SHP77 treated with DMSO at 0.1 percent for 48 hours (cell line): Measurements from ENCODE around the gene E2F8.
A peak's percentile ranks its signal among the peaks of the same experiment; 100 is the strongest.

Experiments
- DNase-seq: peaks from one replicate; lab custom pipeline; 2025; lab: John Stamatoyannopoulos, UW

E2F8 gene

GRCh38 chr11:19220903-19221724 lies 19.6 kb downstream of the E2F8 start:
- no peak for DNase-seq

- peak; percentile 27 for DNase-seq
Measured at GRCh38 chr11:19218786-19219460, 21.8 kb downstream of the E2F8 start.

DNA sequence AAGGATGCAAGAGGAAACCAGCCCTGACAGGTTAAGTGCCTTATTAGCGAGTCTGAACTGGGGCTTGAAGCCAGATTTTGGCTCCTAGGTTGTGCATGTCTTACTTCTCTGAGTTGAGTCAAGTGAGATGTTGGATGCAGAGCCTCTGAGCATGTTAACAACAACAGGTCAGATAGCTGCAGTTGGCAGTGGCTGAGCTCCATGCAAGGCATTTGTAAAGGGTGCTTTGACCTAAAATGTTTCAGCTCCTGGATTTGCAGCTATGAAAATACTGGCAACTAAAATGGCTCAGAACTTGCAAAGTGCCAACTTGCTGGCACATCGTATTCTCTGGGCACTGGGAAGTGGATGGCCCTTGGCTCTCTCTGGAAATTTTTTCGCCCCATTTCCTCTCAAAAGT lies 22.5 kb downstream of the E2F8 start:
- no peak for DNase-seq

DNA sequence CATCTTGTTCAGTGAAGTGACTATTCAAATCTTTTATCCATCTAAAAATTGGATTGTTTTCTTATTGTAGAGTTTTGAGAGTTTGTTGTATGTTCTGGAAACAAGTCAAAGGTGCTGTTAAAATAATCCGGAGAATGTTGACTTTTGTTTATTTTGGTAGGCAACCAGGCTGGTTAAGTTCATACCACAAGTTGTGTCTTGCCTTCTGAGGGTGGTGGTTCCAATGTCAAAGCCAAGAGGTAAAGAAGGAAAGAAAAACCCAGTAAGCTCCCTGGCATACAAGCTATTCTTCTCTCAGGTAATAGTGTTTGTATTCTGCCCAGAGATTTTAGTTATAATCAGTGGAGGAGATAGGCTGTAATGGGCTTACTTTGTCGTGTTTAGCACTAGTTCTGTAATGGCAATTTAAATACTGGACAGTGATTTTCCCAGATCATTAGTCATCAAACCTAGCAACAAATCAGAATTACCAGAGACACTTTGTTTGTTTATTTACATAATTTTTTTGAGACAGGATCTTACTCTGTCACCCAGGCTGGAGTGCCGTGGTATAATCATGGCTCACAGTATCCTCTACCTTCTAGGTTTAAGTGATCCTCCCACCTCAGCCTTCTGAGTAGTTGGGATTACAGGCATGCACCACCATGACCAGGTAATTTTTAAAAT lies 23.9 kb downstream of the E2F8 start:
- DNase-seq, result no peak

GRCh38 chr11:19216021-19216420 lies 24.7 kb downstream of the E2F8 start:
- no peak for DNase-seq

GRCh38 chr11:19209617-19210370 lies 31.0 kb downstream of the E2F8 start:
- no peak for DNase-seq

DNA sequence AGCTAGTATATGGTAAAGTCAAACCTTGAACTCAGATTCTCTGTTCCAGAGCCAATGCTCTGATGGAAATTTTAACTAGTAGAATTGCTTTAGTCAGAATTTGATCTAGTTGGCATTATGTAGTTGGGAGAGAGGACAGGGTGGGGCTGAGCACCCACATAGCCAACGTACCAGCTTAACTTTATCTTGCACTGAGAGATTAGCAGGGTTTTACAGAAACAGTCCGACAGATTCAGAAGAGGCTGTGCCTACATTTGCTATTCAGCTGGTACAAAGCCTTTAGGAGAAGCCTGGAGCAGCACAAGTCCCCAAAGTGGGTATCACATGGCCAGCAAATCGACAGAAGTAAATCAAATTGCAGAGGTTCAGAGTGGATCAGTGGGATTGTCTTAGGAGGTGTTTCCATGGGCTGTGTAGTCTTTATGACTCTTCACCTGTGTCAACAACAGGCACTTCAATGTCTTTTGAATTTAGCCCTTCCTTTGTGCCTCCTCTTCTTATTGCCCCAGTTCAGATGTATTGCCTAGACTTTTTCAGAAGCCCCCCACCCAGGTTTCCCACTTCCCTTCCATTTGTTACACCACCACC lies 31.7 kb downstream of the E2F8 start:
- no peak for DNase-seq

GRCh38 chr11:19208181-19208580 lies 32.6 kb downstream of the E2F8 start:
- no peak for DNase-seq

- no peak for DNase-seq
Measured at GRCh38 chr11:19204836-19205235, 35.9 kb downstream of the E2F8 start.

- DNase-seq, result no peak
Measured at GRCh38 chr11:19201737-19202605, 38.8 kb downstream of the E2F8 start, which contains the start of gene CSRP3. Gene CSRP3 (minus strand): TSS chr11:19201983. CDS start chr11:19192448, 9,535 bp downstream.

GRCh38 chr11:19200410-19201201 lies 40.1 kb downstream of the E2F8 start:
- no peak for DNase-seq

GRCh38 chr11:19199771-19200170 lies 41.0 kb downstream of the E2F8 start:
- no peak for DNase-seq

GRCh38 chr11:19199048-19199447 lies 41.7 kb downstream of the E2F8 start:
- DNase-seq, result no peak

DNA sequence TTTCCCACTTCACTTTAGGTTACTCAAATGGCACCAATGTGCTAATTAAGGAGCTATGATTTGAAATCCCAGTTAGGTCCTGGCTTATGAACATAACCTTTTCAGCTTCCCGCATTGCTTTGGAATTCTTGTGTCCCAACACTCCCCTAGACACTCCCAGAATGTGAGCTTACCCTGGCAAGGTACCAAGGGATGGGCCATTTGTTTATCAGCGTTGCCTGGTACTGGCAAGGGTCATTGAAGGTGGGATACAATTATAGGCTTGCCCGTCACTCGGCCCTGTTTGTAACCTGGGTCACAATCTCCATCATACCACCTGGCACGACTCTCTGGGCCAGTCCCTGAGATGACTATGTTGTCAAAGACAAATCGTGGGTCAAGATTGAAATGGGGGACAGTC lies 44.3 kb downstream of the E2F8 start:
- DNase-seq, result no peak

DNA sequence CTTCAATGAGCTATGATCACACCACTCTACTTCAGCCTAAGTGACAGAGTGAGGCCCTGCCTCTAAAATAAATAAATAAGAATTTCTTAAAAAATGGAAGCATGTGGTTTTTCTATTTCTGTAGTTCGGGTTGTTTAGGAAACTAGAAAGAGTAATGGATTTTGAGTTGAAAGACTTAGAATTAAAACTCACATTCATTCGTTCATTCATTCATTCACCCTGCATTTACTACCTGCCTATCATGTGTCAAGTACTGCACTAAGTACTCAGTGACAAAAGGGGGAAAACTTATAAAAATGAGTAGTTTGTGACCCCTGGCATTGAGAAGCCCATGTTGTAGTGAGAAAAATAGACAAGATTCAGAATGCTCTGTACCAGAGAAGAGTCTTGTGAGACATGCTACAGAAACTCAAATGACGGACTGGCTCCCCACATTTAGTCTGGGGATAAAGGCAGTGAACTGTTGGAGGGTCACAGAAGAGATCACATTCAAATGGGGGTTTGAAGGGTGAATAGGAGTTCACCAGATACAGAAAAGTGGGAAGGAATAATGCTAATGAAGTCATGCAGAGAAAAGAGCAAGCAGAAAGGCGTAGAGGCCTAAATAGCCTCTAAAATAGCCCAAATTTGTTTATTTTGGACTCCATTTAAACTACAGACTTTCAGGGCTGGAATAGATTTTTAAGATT lies 46.0 kb downstream of the E2F8 start:
- DNase-seq, result no peak

DNA sequence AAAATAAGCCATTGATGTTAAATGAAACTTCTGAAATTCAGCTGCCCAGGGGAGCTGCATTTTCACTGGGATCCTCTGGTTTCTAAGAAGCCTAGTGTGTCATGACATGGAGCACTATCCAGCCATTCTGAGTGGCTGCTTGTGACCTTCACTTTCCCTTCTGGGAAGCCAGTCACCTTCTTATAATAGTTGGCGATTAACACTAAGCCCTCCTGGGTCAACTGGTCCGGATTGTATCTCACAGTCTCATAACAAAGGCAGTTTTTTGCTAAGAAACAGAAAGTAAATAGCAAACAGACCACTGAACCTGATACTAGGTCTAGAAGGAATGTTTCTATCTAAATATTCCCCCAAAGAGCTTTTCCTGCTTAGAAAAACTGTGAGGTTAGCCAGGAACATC lies 46.8 kb downstream of the E2F8 start:
- no peak for DNase-seq

DNA sequence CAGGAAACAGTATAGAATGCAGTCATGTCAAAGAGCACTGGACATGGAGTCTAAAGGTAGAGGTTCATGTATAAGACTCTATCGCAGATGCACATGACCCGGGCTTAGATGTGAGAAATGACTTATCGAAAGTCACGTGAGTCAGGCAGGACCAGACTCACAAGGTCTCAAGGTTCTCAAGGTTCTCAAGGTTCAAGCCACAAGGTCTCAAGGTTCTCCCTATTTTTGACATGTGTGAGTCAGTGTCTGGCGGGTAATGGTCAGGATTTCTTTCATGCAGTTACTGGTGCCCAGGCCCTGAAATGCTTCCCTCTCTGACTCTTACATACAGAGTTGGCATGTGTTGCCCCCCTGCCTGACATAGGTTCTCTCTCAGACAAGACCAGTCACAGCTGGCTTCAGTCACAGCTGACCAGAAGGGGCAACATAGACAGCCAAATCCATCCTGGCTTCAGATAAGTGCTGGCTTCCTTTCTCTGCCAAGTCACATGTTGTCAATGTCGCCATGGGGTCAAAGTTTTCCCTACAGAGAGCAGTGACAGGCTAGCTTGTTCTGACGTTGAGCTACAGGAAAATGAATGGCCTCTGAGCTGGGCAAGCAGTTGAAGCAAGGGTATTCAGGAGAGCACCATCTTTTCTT lies 49.1 kb downstream of the E2F8 start:
- DNase-seq, result no peak

- DNase-seq, result no peak
Measured at GRCh38 chr11:19187833-19188258, 52.9 kb downstream of the E2F8 start.
